ENCODE measurements around the gene ADGRV1. TPM values are rescaled to one million over a fixed set of nuclear protein-coding genes. Genes with fewer than 3 reads are reported as not detected.

The ADGRV1 gene
- polyA plus RNA-seq, 1 donor from 2014 or later, result 3.7 TPM

DNA sequence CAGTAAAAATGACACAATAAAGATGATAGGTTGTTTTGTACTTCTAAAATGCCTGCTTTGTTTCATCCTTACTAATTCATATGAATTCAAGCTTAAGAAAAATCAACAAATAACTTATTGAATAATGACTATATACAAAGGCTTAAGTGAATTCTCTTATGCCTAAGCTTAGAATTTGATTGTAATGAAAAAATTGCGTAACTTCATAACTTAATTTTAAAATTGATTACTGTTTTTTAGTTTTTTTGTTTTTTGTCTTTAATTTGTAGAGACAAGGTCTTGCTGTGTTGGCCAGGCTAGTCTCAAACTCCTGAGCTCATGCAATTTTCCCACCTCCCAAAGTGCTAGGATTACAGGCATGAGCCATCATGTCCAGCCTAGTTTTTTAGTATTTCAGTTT is 432.6 kb downstream of the ADGRV1 start:
- no peak overlapping the region for H3K27ac ChIP-seq (ENCODE audit: low read length)

DNA sequence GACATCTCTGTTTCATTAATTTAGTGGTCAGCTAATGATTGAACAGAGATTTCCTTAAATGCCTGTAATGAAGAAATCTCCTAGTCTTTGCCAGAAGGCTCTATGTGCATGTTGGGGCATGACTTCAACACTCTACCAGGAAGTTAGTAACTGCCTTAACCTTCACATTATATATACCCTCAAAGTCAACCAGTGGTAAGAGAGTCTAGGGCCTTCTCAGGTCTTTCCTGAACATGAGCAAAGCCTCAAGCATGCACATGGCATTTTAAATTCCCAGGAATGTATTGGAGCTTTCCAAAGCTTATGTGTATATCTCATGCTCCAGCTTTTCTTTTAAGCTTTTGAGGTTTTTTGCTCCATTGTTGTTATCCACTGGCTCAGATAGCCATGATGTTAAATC is 436.2 kb downstream of the ADGRV1 start:
- no peak for TF ChIP-seq TAF1 (IDR thresholded peaks at IDR 0.05; ENCODE audit: low read depth)
- TF ChIP-seq EZH2 (IDR thresholded peaks at IDR 0.05; ENCODE audit: borderline replicate concordance, insufficient read depth, low read length, poor library complexity, severe bottlenecking), result no peak
- TF ChIP-seq, protein P1, sequence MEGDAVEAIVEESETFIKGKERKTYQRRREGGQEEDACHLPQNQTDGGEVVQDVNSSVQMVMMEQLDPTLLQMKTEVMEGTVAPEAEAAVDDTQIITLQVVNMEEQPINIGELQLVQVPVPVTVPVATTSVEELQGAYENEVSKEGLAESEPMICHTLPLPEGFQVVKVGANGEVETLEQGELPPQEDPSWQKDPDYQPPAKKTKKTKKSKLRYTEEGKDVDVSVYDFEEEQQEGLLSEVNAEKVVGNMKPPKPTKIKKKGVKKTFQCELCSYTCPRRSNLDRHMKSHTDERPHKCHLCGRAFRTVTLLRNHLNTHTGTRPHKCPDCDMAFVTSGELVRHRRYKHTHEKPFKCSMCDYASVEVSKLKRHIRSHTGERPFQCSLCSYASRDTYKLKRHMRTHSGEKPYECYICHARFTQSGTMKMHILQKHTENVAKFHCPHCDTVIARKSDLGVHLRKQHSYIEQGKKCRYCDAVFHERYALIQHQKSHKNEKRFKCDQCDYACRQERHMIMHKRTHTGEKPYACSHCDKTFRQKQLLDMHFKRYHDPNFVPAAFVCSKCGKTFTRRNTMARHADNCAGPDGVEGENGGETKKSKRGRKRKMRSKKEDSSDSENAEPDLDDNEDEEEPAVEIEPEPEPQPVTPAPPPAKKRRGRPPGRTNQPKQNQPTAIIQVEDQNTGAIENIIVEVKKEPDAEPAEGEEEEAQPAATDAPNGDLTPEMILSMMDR (IDR thresholded peaks at IDR 0.05; ENCODE audit: poor library complexity, severe bottlenecking), result no peak
- no peak for TF ChIP-seq SMC3 (conservative IDR thresholded peaks at IDR 0.05; ENCODE audit: poor library complexity)
- TF ChIP-seq REST (IDR thresholded peaks at IDR 0.05; ENCODE audit: borderline replicate concordance), result no peak
- TF ChIP-seq MXI1 (conservative IDR thresholded peaks at IDR 0.05; ENCODE audit: poor library complexity, severe bottlenecking), result no peak
- no peak for TF ChIP-seq RAD21 (conservative IDR thresholded peaks at IDR 0.05)
- no peak for TF ChIP-seq POLR2AphosphoS5 (IDR thresholded peaks at IDR 0.05)
- TF ChIP-seq EP300 (conservative IDR thresholded peaks at IDR 0.05; ENCODE audit: poor library complexity, severe bottlenecking), result no peak
- H3K9me2 ChIP-seq (ENCODE audit: insufficient read depth, low read length), result no peaks in the 10 kb centered on the region
- no peak overlapping the region for H3K4me3 ChIP-seq (ENCODE audit: low read length)

More for the DNA sequence above, 432.6 kb downstream of the ADGRV1 start:
- H3K9ac ChIP-seq (ENCODE audit: low read length), result no peak overlapping the region
- H3K4me2 ChIP-seq (ENCODE audit: low read length), result no peak overlapping the region
- no peaks in the 10 kb centered on the region for H3K9me2 ChIP-seq (ENCODE audit: insufficient read depth, low read length)
- no peaks in the 10 kb centered on the region for H3K36me3 ChIP-seq (ENCODE audit: insufficient read depth, low read length)
- H3K79me2 ChIP-seq (replicated peaks; ENCODE audit: insufficient read depth, low read length), result no peaks in the 10 kb centered on the region
- no peak overlapping the region for H2AFZ ChIP-seq (ENCODE audit: low read depth, low read length)
- H4K20me1 ChIP-seq (ENCODE audit: insufficient read depth), result no peaks in the 10 kb centered on the region
- no peaks in the 10 kb centered on the region for H3K27me3 ChIP-seq (ENCODE audit: insufficient read depth, low read depth, low read length)
- no peaks in the 10 kb centered on the region for H3K9me3 ChIP-seq (ENCODE audit: low read length)
- H3K4me3 ChIP-seq (ENCODE audit: low read length), result no peak overlapping the region
- TF ChIP-seq SMC3 (conservative IDR thresholded peaks at IDR 0.05; ENCODE audit: poor library complexity) (no peak), RAD21 (conservative IDR thresholded peaks at IDR 0.05) (no peak)
- no peaks in the 10 kb centered on the region for H3F3A ChIP-seq (ENCODE audit: insufficient read depth, low read length, poor library complexity, severe bottlenecking)

DNA sequence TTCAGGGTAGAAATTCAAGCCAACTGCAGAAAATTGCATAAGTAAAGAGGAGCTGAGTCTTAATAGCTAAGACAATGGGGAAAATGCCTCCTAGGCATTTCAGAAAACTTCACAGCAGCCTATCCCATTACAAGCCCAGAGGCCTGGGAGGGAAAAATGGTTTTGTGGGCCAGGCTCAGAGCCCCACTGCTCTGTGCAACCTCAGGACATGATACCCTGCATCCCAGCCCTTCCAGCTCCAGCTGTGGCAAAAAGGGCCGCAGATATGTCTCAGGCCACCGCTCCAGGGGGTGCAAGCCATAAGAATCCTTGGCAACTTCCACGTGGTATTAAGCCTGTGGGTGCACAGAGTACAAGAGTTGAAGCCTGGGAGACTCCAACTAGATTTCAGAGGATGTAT is 437.5 kb downstream of the ADGRV1 start:
- H3K36me3 ChIP-seq (ENCODE audit: insufficient read depth, low read length), result no peaks in the 10 kb centered on the region
- H4K20me1 ChIP-seq (ENCODE audit: insufficient read depth), result no peaks in the 10 kb centered on the region
- no peaks in the 10 kb centered on the region for H3K27me3 ChIP-seq (ENCODE audit: insufficient read depth, low read depth, low read length)
- H2AFZ ChIP-seq (ENCODE audit: low read depth, low read length), result no peak overlapping the region
- H3K27ac ChIP-seq (ENCODE audit: low read length), result no peak overlapping the region
- H3K4me2 ChIP-seq (ENCODE audit: low read length), result no peak overlapping the region
- H3F3A ChIP-seq (ENCODE audit: insufficient read depth, low read length, poor library complexity, severe bottlenecking), result no peaks in the 10 kb centered on the region
- H3K9me3 ChIP-seq (ENCODE audit: low read length), result no peaks in the 10 kb centered on the region
- no peaks in the 10 kb centered on the region for H3K79me2 ChIP-seq (replicated peaks; ENCODE audit: insufficient read depth, low read length)
- H3K9ac ChIP-seq (ENCODE audit: low read length), result no peak overlapping the region
- no peak overlapping the region for H3K4me3 ChIP-seq (ENCODE audit: low read length)
- TF ChIP-seq EZH2 (IDR thresholded peaks at IDR 0.05; ENCODE audit: borderline replicate concordance, insufficient read depth, low read length, poor library complexity, severe bottlenecking) (no peak), SMC3 (conservative IDR thresholded peaks at IDR 0.05; ENCODE audit: poor library complexity) (no peak), MXI1 (conservative IDR thresholded peaks at IDR 0.05; ENCODE audit: poor library complexity, severe bottlenecking) (no peak)
- H3K9me2 ChIP-seq (ENCODE audit: insufficient read depth, low read length), result no peaks in the 10 kb centered on the region

More for the DNA sequence above, 436.2 kb downstream of the ADGRV1 start:
- Histone ChIP-seq H3K36me3 (ENCODE audit: insufficient read depth, low read length) (no peaks in the 10 kb centered on the region), H3K79me2 (replicated peaks; ENCODE audit: insufficient read depth, low read length) (no peaks in the 10 kb centered on the region), H3F3A (ENCODE audit: insufficient read depth, low read length, poor library complexity, severe bottlenecking) (no peaks in the 10 kb centered on the region), H3K9me3 (ENCODE audit: low read length) (no peaks in the 10 kb centered on the region), H2AFZ (ENCODE audit: low read depth, low read length) (no peak overlapping the region), H3K27ac (ENCODE audit: low read length) (no peak overlapping the region), H3K9ac (ENCODE audit: low read length) (no peak overlapping the region), H3K27me3 (ENCODE audit: insufficient read depth, low read depth, low read length) (no peaks in the 10 kb centered on the region), H3K4me2 (ENCODE audit: low read length) (no peak overlapping the region), H4K20me1 (ENCODE audit: insufficient read depth) (no peaks in the 10 kb centered on the region)

Measured in neural cell (in vitro differentiated cells).